ENCODE results near the gene RUFY4. TPM values are rescaled to one million over a fixed set of nuclear protein-coding genes. Genes with fewer than 3 reads are reported as not detected.
"Not testable (repeated sequence)": the region's sequence is repeated elsewhere in the genome, so short reads cannot be mapped to it uniquely, and the experiment has no call there.

RUFY4 gene
- total RNA-seq, 1 donor from 2014 or later, result not detected

- DNase-seq, result no peak
Observed at GRCh38 chr2:218031771-218032257, 37.2 kb upstream of the RUFY4 start.

GRCh38 chr2:218032336-218033171 is 36.5 kb upstream of the RUFY4 start:
- no peak for DNase-seq

- DNase-seq, result no peak
Observed at GRCh38 chr2:218033208-218033589, 35.9 kb upstream of the RUFY4 start.

GRCh38 chr2:218033590-218034496 is 35.2 kb upstream of the RUFY4 start:
- DNase-seq, result no peak

- DNase-seq, result peak; percentile 94
Observed at GRCh38 chr2:218034497-218035213, 34.4 kb upstream of the RUFY4 start.

GRCh38 chr2:218035463-218036100 is 33.5 kb upstream of the RUFY4 start:
- no peak for DNase-seq

- no peak for DNase-seq
Observed at GRCh38 chr2:218036371-218036770, 32.7 kb upstream of the RUFY4 start.

GRCh38 chr2:218039171-218039570 is 29.9 kb upstream of the RUFY4 start:
- DNase-seq, result no peak

- DNase-seq, result no peak
Observed at GRCh38 chr2:218040883-218041282, 28.2 kb upstream of the RUFY4 start.

GRCh38 chr2:218041302-218042168 is 27.5 kb upstream of the RUFY4 start:
- DNase-seq, result no peak

GRCh38 chr2:218043100-218043499 is 26.0 kb upstream of the RUFY4 start:
- no peak for DNase-seq

- no peak for DNase-seq
Observed at GRCh38 chr2:218043701-218044109, 25.3 kb upstream of the RUFY4 start.

GRCh38 chr2:218044599-218044998 is 24.5 kb upstream of the RUFY4 start:
- not testable (repeated sequence) for DNase-seq

- peak; percentile 20 for DNase-seq
Observed at GRCh38 chr2:218046238-218046637, 22.8 kb upstream of the RUFY4 start.

GRCh38 chr2:218047536-218048225 is 21.4 kb upstream of the RUFY4 start:
- no peak for DNase-seq

- no peak for DNase-seq
Observed at GRCh38 chr2:218051903-218052302, 17.1 kb upstream of the RUFY4 start.

GRCh38 chr2:218059289-218059688 is 9.8 kb upstream of the RUFY4 start:
- peak; percentile 12 for DNase-seq

GRCh38 chr2:218060118-218060517 is 8.9 kb upstream of the RUFY4 start:
- no peak for DNase-seq

GRCh38 chr2:218060950-218061660 is 7.9 kb upstream of the RUFY4 start:
- DNase-seq, result no peak

GRCh38 chr2:218063486-218063885 is 5.6 kb upstream of the RUFY4 start:
- no peak for DNase-seq
